ENCODE results near the gene HORMAD2. TPM values are rescaled to one million over a fixed set of nuclear protein-coding genes. Genes with fewer than 3 reads are reported as not detected.
A peak's percentile ranks its signal among the peaks of the same experiment; 100 is the strongest.

The HORMAD2 gene
- polyA plus RNA-seq, 2 of the 4 experiments (the other 2 are of a cell fraction) = not detected

DNA sequence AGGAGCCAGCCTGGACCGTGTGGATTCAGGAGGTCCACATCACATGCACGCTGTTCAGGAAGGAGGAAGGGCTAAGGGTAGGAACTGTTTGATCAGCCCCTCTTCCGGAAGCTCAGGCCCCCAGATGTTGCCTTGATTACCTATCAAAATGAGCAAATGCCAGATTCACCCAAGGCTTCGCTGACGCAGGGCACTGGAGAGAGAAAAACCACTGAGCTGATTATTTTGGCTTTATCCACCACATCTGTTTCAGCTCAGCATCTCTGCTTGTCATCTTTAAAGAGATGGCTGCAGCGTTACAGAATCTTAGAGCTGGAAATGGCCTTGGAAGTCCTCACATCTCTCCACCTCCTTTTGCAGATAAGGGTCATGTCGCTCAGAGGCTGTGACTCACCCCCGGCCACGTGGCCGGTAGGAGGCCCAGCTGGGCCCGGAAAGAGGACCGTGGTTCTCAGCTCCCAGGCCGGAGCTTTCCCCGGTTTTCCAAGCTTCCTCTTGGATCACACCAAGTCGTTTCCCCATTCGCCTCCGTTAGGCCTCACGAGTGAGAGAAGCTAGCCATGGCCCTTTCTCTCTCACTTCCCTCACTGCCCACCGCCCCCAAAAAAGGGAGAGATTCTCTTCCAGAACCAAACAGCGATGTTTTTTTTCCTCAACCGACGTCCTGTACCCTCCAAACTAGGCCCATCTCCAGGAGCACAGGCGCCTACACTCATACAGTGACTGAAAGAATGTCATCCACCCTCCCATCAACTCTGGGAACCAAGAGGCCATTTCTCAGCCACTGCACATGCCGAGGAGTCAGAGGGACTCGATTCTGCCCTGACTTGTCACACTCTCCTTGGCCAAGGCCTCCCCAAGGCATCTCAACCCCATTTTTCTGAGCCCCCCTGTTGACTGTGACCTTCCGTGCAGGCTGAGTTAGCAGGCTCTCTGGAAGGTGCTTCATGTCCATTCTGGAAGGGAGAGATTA, 128.7 kb downstream of the HORMAD2 start:
- DNase-seq (ENCODE audit: low read depth in 1 of 2, low spot score in 1 of 2) (peak in 1 of 2 experiments; percentile 71), FAIRE-seq (no peak), ATAC-seq (no peak)
- POLR2A ChIA-PET = interaction anchor here (1.8 to 5.2 kb wide), 2 partner anchors 12 to 27 kb away, joined by 8 to 47 read pairs; no protein-coding TSS in a partner anchor
- Histone ChIP-seq H3K4me3 (no peak overlapping the region), H3K4me2 (peak overlapping the region; percentile 69; the same call in 2 of the 3 replicates), H3K9me3 (no peaks in the 10 kb centered on the region), H3K4me1 (peaks cover 94% of the 10 kb centered on the region), H3K27ac (peak overlapping the region; percentile 95 to 100)
- WGBS (ENCODE audit: missing lambda C conversion rate) = 57% methylated on average over 25 of the region's 26 CpGs
- CTCF ChIA-PET = interaction anchor here (1.1 to 2.8 kb wide), 5 partner anchors 18 to 101 kb away, joined by 3 to 18 read pairs (median 4); no protein-coding TSS in a partner anchor
- TF ChIP-seq ZC3H11A (IDR thresholded peaks at IDR 0.05) = no peak
- no peak; the same call in 1 of the 2 replicates for TF ChIP-seq FOXS1 (CRISPR knock-in tag; IDR thresholded peaks at IDR 0.05)
- no peak for TF ChIP-seq NFE2L2 (conservative IDR thresholded peaks at IDR 0.05; ENCODE audit: low read length)
- no peak for TF ChIP-seq ESRRA (IDR thresholded peaks at IDR 0.05; ENCODE audit: borderline replicate concordance, low read length)
- peak; percentile 93 for TF ChIP-seq ZSCAN20 (CRISPR knock-in tag; IDR thresholded peaks at IDR 0.05)
- TF ChIP-seq, protein P1, sequence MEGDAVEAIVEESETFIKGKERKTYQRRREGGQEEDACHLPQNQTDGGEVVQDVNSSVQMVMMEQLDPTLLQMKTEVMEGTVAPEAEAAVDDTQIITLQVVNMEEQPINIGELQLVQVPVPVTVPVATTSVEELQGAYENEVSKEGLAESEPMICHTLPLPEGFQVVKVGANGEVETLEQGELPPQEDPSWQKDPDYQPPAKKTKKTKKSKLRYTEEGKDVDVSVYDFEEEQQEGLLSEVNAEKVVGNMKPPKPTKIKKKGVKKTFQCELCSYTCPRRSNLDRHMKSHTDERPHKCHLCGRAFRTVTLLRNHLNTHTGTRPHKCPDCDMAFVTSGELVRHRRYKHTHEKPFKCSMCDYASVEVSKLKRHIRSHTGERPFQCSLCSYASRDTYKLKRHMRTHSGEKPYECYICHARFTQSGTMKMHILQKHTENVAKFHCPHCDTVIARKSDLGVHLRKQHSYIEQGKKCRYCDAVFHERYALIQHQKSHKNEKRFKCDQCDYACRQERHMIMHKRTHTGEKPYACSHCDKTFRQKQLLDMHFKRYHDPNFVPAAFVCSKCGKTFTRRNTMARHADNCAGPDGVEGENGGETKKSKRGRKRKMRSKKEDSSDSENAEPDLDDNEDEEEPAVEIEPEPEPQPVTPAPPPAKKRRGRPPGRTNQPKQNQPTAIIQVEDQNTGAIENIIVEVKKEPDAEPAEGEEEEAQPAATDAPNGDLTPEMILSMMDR (IDR thresholded peaks at IDR 0.05) = no peak
- no peak for TF ChIP-seq CHD2 (IDR thresholded peaks at IDR 0.05; ENCODE audit: low read length, partially characterized antibody)
- no peak for TF ChIP-seq KDM5A (IDR thresholded peaks at IDR 0.05)
- no peak for TF ChIP-seq RFX5 (IDR thresholded peaks at IDR 0.05)
- peak; percentile 69; the same call in 1 of the 2 replicates for TF ChIP-seq HMGXB4 (CRISPR knock-in tag; IDR thresholded peaks at IDR 0.05; ENCODE audit: borderline replicate concordance)
- TF ChIP-seq, protein P2, sequence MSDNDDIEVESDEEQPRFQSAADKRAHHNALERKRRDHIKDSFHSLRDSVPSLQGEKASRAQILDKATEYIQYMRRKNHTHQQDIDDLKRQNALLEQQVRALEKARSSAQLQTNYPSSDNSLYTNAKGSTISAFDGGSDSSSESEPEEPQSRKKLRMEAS (IDR thresholded peaks at IDR 0.05) = peak; percentile 94
- TF ChIP-seq JUN (IDR thresholded peaks at IDR 0.05) = peak in 1 of 2 experiments; percentile 36; a peak in 1 of 5 replicates
- peak; percentile 79; the same call in 1 of the 2 replicates for TF ChIP-seq HOXB13 (CRISPR knock-in tag; IDR thresholded peaks at IDR 0.05; ENCODE audit: low read depth)
- TF ChIP-seq MAZ (IDR thresholded peaks at IDR 0.05; ENCODE audit: borderline replicate concordance, low read depth, low read length) = no peak
- peak; percentile 94 for TF ChIP-seq ATOH8 (CRISPR knock-in tag; IDR thresholded peaks at IDR 0.05; ENCODE audit: low read depth)
- 0 out of 2 replicates have a peak, but pooled peaks have one; percentile 18 for TF ChIP-seq FOSB (CRISPR knock-in tag; IDR thresholded peaks at IDR 0.05)
- 0 out of 2 replicates have a peak, but pooled peaks have one; percentile 29 for TF ChIP-seq RARB (CRISPR knock-in tag; IDR thresholded peaks at IDR 0.05)
- TF ChIP-seq EHMT2 (IDR thresholded peaks at IDR 0.05; ENCODE audit: low read depth) = no peak
- TF ChIP-seq HOXB5 (CRISPR knock-in tag; IDR thresholded peaks at IDR 0.05) = peak; percentile 92
- no peak for TF ChIP-seq PHF8 (IDR thresholded peaks at IDR 0.05; ENCODE audit: borderline replicate concordance, low read depth)
- TF ChIP-seq POLR2A (IDR thresholded peaks at IDR 0.05; ENCODE audit: low read length) = no peak
- no peak for TF ChIP-seq CBX8 (IDR thresholded peaks at IDR 0.05)
- TF ChIP-seq EHF (CRISPR knock-in tag; IDR thresholded peaks at IDR 0.05) = peak; percentile 96
- TF ChIP-seq MAFK (IDR thresholded peaks at IDR 0.05; ENCODE audit: partially characterized antibody) = no peak
- no peak for TF ChIP-seq BHLHE40 (IDR thresholded peaks at IDR 0.05; ENCODE audit: low read depth, low read length)
- no peak for TF ChIP-seq BCL3 (IDR thresholded peaks at IDR 0.05)
- no peak for TF ChIP-seq NR3C1 (IDR thresholded peaks at IDR 0.05)
- TF ChIP-seq REST (IDR thresholded peaks at IDR 0.05) = no peak
- TF ChIP-seq, protein P3, sequence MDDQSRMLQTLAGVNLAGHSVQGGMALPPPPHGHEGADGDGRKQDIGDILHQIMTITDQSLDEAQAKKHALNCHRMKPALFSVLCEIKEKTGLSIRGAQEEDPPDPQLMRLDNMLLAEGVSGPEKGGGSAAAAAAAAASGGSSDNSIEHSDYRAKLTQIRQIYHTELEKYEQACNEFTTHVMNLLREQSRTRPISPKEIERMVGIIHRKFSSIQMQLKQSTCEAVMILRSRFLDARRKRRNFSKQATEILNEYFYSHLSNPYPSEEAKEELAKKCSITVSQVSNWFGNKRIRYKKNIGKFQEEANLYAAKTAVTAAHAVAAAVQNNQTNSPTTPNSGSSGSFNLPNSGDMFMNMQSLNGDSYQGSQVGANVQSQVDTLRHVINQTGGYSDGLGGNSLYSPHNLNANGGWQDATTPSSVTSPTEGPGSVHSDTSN (IDR thresholded peaks at IDR 0.05) = no peak

Measured in A549 (cell line).